Measurements from ENCODE around the gene COA8.

COA8 gene

DNA sequence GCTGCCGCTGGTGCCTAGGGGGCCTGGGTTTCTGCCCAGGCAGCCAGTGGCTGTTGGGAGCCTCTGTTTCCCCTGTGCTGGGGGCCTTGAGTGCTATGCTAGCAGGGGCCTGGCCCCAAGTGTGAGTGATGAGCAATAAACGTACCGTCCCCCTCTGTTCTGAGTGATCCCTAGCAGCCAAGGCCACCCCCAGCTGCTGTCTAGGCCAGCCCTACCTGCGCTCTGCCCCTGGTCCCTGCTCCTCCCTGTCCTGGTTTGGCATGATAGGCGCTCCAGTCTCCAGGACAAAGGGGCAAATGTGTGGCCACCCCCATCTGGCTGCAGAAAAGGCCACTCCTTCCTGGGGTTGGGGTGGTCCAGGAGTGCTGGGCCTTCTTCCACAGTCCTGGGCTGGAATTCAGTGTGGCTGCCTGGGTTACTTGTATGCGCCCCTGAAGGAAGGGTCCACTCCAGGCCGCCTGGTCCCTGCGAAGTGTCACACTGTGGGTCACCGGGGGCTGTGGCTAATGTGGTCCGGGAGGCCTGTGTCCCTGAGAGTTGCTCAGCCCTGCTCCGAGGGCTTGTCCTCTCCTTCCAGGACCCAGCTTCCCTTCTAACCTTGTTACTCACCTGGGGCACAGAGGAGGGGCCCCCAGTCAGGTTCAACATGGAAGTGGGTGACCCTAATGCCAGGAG lies 26.7 kb upstream of the COA8 start:
- in situ Hi-C loops (cut with HindIII; ENCODE audit: low sequenced_read_pairs): no loop called here

DNA sequence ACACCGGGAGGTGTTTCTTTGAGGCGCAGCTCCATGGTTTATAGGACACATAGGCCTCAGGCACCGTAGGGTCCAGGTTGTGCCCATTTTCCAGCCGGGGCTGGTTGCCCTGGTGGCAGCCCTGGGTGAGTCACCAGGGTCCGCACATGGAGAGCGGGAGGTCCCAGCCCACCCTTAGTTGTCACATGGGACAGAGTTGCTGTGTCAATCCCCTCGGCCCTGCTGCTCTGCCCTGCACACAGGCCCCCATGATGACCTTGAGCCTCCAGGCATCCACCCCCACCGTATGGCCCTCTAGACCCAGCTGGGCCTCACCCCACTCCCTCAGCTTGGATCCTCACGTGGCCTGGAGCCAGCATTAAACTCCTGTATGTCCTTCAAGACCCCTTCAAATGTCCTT lies 26.1 kb upstream of the COA8 start:
- in situ Hi-C loops (cut with HindIII; ENCODE audit: low sequenced_read_pairs): no loop called here

GRCh38 chr14:103537175-103537990 lies 25.4 kb upstream of the COA8 start:
- in situ Hi-C loops (cut with HindIII; ENCODE audit: low sequenced_read_pairs): no loop called here

GRCh38 chr14:103538291-103539055 lies 24.3 kb upstream of the COA8 start:
- in situ Hi-C loops (cut with HindIII; ENCODE audit: low sequenced_read_pairs): no loop called here

DNA sequence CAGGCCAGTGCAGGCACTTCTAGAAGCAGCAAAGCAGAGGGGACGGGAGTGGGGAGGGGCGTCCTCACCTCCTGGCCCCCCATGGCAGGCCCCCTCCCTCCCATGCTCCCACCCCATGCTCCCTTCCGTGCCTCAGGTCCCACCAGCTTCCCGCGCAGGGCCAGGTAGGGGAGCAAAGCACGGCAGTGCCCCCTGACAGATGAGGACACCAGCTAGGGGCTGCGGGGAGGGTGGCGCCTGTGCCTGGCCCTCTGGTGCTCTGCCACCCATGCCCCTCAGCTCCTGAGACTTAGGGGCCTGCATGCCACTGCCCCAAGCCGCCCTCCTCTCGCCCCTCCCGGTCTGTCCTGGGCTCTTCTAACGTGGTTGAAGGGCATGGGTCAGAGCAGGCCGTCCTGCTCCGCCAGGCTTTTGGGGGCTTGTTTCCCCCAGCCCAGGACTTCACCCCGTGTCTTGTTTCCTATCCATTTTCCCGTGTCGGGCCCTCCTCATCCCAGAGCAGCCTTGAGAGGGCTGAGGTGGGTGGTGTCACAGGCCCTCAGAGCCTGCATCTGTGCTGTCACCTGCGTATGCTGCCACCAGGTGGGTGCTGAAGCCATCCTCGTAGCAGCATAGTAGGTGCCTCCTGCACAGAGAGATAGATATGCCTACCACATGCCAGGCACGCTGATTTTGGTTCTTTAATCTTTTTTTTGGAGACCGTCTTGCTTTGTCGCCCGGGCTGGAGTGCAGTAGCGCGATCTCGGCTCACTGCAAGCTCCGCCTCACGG lies 23.5 kb upstream of the COA8 start:
- in situ Hi-C loops (cut with HindIII; ENCODE audit: low sequenced_read_pairs): no loop called here

DNA sequence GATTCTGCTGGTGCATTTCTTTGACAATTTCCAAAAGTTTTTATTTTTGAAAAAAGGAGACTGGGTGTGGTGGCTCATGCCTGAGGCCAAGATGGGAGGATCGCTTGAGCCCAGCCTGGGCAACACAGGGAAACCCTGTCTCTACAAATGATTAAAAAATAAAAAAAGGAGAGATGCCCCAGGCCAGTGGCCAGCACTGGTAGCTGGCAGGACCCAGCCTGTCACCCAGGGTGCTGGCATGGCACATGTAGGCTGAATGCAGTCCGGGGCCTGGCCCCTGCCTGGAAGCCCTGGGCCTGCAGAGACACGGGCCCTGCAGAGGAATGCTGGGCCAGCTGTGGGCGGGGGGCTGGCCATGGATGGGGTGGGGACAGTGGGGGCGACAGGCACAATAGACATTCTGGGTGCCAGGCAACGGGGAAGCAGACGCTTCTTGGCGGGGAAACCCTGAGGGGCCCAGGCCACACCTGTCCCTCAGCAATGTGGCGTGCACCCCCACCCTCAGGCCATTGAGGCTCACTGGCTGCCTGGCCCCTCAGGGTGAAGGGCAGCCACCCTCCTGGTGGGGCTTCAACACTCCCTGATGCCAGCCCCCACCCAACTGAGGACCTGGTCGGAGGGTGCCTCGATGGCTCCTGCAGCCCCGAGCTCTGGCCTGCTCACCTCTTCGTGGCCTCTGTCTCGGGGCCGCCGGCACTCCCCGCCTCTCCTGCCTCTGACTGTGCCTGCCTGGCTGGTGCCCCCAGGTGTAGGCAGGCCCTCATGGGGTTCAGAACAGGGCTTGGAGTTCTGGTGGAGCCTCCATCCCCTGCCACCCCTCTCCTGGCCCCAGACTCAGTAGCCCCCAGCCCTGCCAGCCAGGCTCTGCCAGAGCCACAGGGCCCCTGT lies 21.7 kb upstream of the COA8 start:
- in situ Hi-C loops (cut with HindIII; ENCODE audit: low sequenced_read_pairs): no loop called here

DNA sequence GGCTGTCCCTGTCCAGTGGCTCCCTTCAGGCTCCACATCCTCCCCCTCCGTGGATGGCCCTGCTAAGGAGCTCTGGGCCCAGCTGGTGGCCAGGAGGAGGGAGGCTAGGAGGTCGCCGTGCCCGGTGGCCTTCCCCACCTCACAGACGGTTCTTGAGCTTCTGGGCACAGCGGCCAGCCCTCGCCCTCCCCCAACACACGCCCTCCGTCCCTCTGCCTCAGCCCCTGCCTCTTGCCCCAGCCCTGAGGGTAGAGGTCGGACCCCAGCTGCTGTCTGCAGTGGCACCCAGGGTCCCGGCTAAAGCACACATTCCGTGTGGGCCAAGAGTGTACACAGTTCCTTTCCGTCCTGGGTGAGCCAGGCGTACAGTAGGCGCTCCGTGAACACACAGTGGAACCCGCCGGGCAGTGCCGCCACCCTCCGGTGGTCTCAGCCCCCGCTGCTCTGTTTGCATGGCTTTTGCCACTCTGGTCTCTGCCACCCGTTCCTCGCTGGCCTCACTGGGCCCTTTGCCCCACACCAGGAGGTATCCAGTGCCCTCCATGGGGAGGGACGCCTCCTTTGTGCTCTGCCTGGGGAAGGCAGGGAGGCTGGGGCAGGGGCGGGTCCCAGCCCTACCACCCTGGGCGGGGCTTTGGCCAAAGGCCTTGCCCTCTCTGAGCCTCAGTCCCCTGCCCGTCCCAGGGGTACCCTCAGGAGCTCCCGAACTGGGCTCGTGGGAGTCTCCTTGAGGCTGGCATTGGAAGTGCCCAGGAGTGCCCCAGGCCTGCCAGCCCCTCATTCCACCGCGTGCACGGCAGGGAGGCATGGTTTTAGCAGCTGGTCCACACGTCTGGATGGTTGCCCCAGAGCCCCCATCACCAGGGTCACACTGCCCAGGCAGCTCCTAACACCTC lies 20.8 kb upstream of the COA8 start:
- in situ Hi-C loops (cut with HindIII; ENCODE audit: low sequenced_read_pairs): no loop called here

DNA sequence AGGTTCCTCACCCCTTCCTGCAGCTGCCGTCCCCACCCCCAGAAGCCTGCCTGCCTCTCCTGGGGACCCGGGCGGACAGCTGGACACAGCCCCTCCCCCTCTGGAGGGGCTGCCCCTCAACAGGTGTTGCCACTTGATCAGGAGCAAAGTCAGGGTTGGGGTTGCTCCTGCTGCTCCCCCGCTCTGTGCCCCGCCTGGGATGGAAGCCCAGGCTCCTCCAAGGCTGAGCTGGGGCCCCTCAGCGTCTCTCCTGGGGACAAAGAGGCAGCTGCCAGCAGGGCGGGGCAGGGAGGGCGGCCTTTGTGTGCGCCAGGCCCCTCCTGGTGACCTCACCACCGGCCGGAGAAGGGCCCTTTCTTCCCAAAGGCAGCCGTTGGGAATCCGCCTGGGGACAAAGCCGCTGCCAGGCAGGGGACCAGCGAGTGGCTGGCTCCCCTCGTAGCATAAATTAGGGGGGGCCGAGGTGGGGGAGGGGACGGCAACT lies 20.1 kb upstream of the COA8 start:
- in situ Hi-C loops (cut with HindIII; ENCODE audit: low sequenced_read_pairs): no loop called here

DNA sequence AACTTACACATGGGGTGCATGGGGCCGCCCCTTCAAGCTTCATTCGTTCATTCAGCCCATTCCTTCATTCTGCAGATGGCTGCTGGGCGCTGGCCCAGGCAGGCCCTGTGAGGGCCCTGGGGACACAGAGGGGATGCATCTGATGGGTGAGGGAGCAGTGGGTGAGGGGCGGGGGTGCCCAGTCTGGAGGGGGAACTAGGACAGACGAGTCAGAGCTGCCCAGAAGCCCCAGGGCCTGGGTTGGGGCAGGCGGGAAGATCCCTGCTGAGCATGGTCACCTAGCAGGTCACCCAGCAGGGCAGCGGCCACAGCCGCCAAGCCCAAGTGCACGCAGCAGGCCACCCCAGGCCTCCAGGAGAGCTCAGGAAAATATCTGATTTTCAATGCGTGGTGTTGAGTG lies 19.6 kb upstream of the COA8 start:
- in situ Hi-C loops (cut with HindIII; ENCODE audit: low sequenced_read_pairs): no loop called here

GRCh38 chr14:103543721-103544387 lies 18.9 kb upstream of the COA8 start:
- in situ Hi-C loops (cut with HindIII; ENCODE audit: low sequenced_read_pairs): no loop called here

- in situ Hi-C loops (cut with HindIII; ENCODE audit: low sequenced_read_pairs): no loop called here
Observed at GRCh38 chr14:103544388-103545218, 18.2 kb upstream of the COA8 start.

DNA sequence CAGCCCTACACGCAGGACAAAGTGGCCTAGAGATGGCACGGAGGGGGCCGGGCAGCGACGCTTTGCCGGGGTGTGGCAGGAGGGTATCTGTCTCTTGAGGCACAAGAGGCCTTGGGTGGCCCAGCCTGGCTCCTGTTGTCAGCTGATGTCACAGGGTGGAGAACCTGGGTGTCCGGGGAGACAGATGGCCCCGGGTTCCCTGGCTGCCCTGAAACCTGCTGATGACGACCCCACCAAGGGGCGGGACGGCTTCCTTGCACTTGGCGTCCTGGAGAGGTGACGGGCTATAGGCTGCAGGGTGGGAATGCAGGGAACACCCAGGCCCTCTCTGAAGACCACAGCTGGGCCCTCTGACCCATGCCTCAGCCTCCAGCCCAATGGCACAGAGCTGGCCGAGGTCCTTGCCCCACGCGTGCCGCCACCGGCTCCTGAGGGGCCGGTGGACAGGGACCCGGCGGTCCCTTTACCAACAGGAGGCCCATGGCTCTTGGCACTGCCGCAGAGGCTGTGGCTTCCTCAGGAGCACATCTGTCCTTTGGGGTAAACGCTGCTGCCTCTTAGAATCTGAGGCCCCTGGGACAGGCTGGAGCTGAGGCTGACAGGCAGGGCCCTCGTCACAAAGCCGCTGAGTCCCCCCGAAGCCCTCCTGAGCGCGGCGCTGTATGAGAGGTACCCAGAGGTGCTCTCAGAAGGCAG lies 17.4 kb upstream of the COA8 start:
- in situ Hi-C loops (cut with HindIII; ENCODE audit: low sequenced_read_pairs): no loop called here

- in situ Hi-C loops (cut with HindIII; ENCODE audit: low sequenced_read_pairs): no loop called here
Observed at GRCh38 chr14:103545915-103546651, 16.7 kb upstream of the COA8 start.

- in situ Hi-C loops (cut with HindIII; ENCODE audit: low sequenced_read_pairs): no loop called here
Observed at GRCh38 chr14:103546652-103547454, 15.9 kb upstream of the COA8 start.

- in situ Hi-C loops (cut with HindIII; ENCODE audit: low sequenced_read_pairs): no loop called here
Observed at GRCh38 chr14:103547455-103547940, 15.3 kb upstream of the COA8 start.
